ENCODE results near the gene RRP12. TPM values are rescaled to one million over a fixed set of nuclear protein-coding genes. Genes with fewer than 3 reads are reported as not detected.

RRP12 gene, protein sequence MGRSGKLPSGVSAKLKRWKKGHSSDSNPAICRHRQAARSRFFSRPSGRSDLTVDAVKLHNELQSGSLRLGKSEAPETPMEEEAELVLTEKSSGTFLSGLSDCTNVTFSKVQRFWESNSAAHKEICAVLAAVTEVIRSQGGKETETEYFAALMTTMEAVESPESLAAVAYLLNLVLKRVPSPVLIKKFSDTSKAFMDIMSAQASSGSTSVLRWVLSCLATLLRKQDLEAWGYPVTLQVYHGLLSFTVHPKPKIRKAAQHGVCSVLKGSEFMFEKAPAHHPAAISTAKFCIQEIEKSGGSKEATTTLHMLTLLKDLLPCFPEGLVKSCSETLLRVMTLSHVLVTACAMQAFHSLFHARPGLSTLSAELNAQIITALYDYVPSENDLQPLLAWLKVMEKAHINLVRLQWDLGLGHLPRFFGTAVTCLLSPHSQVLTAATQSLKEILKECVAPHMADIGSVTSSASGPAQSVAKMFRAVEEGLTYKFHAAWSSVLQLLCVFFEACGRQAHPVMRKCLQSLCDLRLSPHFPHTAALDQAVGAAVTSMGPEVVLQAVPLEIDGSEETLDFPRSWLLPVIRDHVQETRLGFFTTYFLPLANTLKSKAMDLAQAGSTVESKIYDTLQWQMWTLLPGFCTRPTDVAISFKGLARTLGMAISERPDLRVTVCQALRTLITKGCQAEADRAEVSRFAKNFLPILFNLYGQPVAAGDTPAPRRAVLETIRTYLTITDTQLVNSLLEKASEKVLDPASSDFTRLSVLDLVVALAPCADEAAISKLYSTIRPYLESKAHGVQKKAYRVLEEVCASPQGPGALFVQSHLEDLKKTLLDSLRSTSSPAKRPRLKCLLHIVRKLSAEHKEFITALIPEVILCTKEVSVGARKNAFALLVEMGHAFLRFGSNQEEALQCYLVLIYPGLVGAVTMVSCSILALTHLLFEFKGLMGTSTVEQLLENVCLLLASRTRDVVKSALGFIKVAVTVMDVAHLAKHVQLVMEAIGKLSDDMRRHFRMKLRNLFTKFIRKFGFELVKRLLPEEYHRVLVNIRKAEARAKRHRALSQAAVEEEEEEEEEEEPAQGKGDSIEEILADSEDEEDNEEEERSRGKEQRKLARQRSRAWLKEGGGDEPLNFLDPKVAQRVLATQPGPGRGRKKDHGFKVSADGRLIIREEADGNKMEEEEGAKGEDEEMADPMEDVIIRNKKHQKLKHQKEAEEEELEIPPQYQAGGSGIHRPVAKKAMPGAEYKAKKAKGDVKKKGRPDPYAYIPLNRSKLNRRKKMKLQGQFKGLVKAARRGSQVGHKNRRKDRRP (N-terminal part only)
- 25.1 and 26.4 TPM in 2 replicates for total RNA-seq (2014; rRNA removed; shearing (Covaris generic))

DNA sequence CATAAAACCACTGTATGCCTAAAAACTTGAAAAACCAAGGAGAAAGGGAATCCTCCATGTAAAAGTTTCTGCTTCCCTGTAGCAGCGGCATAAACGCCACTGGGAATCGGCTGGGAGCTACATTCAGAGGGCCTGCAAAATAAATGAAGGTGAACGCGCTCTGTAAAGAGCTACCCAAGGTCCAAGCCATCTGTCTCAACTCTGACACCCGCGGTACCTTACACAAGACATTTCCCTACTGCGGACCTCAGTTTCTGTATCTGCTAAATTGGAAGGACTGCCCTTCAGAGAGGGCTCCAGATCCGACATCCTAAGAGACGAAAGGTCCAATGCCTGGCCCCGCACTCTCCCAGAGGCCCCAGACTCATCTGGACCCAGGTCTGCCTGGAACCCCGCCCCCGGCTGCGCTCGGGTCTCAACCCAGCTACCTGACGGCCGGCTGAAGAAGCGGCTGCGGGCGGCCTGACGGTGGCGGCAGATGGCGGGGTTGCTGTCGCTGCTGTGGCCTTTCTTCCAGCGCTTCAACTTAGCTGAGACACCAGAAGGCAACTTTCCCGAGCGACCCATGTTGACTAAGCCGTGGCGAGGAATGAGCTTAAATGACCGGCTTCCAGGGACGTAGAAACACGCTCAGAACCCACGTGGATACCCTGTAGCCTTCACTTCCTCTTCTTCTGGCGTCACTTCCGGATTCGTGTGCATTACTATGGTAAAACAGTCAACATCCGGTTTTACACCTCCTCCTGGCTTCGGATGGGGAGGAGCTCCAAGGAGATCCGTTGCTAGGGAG, at the start of gene RRP12:
RRP12 (minus strand) TSS at position 676 of the 790 bp plus-strand sequence; CDS start at position 567, 109 bp downstream.
- peaks cover 12% of the 10 kb centered on the region for H3K4me1 ChIP-seq (replicated peaks)
- no peaks in the 10 kb centered on the region for H3K27me3 ChIP-seq (replicated peaks)
- H3K9me3 ChIP-seq (replicated peaks) = no peaks in the 10 kb centered on the region
- H3K27ac ChIP-seq = peak within 1 kb of the TSS; percentile 82
- peak within 1 kb of the TSS; percentile 66 for H3K4me3 ChIP-seq
- peak; percentile 92 to 95 for DNase-seq (ENCODE audit: low read depth in 1 of 2, low spot score in 2 of 2)
- peaks cover 22% of the 10 kb centered on the region for H3K36me3 ChIP-seq

DNA sequence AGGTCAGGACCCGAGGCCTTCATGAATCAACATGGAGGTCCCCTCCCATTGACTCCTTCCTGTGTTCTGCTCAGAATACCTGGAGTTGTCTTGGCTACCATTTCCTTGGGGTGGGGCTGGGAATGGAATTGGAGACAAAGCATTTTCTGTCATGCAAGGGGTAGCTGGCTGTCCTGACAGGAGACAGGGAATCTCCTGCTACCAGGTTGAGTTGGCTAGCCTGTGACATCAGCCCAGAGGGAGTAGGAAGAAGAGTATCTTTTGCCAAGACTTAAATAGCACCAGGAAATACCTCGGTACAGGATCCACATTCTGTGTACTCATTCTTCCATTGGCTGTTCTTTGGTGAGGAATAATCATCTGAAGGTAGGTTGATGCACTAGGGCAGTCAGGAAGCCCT, 49.7 kb upstream of the RRP12 start:
- no peak for DNase-seq (ENCODE audit: low read depth in 1 of 2, low spot score in 2 of 2)
- Histone ChIP-seq H3K27me3 (replicated peaks) (no peaks in the 10 kb centered on the region), H3K4me3 (no peak overlapping the region)

DNA sequence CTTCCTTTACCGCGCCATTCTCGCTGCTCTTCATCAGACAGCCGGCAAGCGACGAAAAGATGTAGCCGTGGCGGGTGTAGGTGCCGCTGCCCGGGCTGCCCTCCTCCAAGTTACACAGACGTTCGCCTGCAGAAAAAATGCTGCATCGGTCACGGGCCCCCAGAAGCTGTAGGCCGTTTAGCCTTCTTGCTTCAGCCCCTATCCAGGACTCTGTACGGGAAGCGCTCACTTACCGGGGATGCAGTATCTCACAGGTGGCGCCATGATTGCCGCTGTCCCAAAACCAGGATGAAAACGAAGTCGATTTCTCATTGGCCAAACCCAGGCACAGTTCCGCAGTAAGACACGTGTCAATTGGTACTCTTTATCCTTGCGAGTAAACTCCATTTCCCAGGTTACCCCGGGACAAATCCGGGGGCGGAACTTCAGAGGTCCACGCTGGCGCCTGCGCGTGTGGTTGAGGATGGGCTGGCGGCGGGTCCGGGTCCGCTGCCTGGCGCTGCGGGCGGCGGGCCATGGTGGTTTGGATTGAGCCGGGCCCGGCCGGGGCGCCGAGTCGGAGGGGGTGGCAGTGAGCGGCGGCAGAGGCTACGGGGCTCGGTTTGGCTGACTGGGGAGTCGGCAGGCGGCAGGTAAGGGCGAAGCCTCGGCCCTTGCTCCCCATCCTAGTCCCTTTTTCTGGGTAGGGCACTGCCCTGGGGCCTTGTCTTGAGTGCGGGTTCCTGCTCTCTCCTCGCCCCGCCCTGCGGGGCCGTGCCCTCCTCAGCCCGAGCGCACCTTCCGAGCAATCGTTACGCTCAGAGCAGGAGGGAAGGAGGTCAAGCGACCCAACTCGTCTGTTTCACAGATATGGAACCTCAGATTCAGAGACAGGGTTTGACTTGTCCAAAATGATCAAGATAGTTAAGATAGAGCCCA, 44.8 kb upstream of the RRP12 start, which contains the start of the genes EXOSC1 and ZDHHC16:
EXOSC1 (minus strand) TSS at position 285 of the 918 bp plus-strand sequence; CDS start at position 264, 21 bp downstream.
ZDHHC16 (plus strand) TSS at position 454 of the 918 bp plus-strand sequence. CDS start 5,501 bp downstream, outside the sequence.
- H3K4me3 ChIP-seq = peak within 1 kb of the TSS; percentile 75
- no peaks in the 10 kb centered on the region for H3K9me3 ChIP-seq (replicated peaks)
- peaks cover 17% of the 10 kb centered on the region for H3K4me1 ChIP-seq (replicated peaks)
- DNase-seq (ENCODE audit: low read depth in 1 of 2, low spot score in 2 of 2) = peak; percentile 91 to 93
- peaks cover 38% of the 10 kb centered on the region for H3K36me3 ChIP-seq
- no peaks in the 10 kb centered on the region for H3K27me3 ChIP-seq (replicated peaks)
- peak within 1 kb of the TSS; percentile 15; the same call in 1 of the 2 replicates for H3K27ac ChIP-seq

More for the DNA sequence above, 49.7 kb upstream of the RRP12 start:
- H3K36me3 ChIP-seq = peaks cover 58% of the 10 kb centered on the region
- H3K4me1 ChIP-seq (replicated peaks) = peaks cover 12% of the 10 kb centered on the region
- no peak overlapping the region for H3K27ac ChIP-seq
- H3K9me3 ChIP-seq (replicated peaks) = no peaks in the 10 kb centered on the region

DNA sequence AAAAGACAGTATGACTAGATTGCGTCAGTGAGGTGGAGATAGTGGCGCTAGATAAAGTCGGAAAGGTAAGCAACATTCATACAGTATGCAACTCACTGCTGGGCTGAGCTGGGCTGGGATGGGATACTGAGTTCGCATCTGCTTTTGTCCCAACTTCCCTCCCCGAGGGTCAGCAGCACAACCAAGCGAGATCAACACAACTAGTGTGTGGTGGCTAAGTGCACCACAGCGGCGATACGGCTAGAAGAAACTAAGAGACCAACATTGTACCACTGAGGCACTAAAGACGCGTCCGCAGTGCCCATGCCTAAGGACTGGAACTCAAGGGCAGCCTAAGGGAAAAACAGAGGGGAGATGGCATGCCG, 44.2 kb upstream of the RRP12 start:
- Histone ChIP-seq H3K9me3 (replicated peaks) (no peaks in the 10 kb centered on the region), H3K27ac (no peak overlapping the region), H3K27me3 (replicated peaks) (no peaks in the 10 kb centered on the region), H3K36me3 (peaks cover 38% of the 10 kb centered on the region), H3K4me3 (peak overlapping the region; percentile 75), H3K4me1 (replicated peaks) (peaks cover 17% of the 10 kb centered on the region)
- no peak for DNase-seq (ENCODE audit: low read depth in 1 of 2, low spot score in 2 of 2)

DNA sequence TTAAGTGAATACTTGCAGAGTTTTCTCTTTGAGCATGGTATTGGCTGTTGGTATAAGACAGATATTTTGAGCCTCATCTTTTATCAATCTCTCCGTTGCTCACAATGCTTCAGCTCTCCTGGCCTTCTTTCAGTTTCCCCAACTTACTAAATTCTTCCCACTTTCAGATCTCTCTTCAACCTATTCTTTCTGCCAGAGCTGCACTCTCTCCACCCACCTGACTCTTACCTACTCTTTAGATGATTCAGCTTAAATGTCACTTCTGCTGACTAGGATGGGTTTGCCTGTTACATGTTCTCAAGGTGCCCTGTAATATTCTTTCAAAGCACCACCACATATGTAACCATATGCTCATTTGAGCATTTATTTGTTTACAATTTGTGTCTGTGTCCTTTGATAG, 43.1 kb upstream of the RRP12 start:
- no peaks in the 10 kb centered on the region for H3K27me3 ChIP-seq (replicated peaks)
- H3K4me3 ChIP-seq = no peak overlapping the region
- no peaks in the 10 kb centered on the region for H3K9me3 ChIP-seq (replicated peaks)
- peaks cover 45% of the 10 kb centered on the region for H3K36me3 ChIP-seq
- H3K27ac ChIP-seq = no peak overlapping the region
- H3K4me1 ChIP-seq (replicated peaks) = peaks cover 17% of the 10 kb centered on the region
- no peak for DNase-seq (ENCODE audit: low read depth in 1 of 2, low spot score in 2 of 2)

DNA sequence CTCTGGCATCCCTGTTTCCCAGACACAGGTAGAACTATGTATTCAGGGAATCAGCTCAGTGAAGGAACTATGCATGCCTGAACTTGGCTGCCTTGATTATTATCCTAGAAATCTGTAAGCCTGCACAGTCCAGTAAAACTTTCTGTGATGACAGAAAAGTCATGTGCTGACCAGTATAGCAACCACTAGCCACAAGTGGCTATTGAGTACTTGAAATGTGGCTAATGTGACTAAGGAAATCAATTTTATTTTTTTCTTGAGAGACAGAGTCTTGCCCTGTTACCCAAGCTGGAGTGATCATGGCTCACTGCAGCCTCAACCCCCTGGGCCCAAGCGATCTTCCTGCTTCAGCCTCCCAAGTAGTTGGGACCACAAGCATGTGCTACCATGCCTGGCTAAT, 41.1 kb upstream of the RRP12 start:
- Histone ChIP-seq H3K9me3 (replicated peaks) (no peaks in the 10 kb centered on the region), H3K4me1 (replicated peaks) (peaks cover 12% of the 10 kb centered on the region), H3K27me3 (replicated peaks) (no peaks in the 10 kb centered on the region), H3K36me3 (peaks cover 58% of the 10 kb centered on the region), H3K27ac (no peak overlapping the region), H3K4me3 (no peak overlapping the region)
- DNase-seq (ENCODE audit: low read depth in 1 of 2, low spot score in 2 of 2) = no peak

DNA sequence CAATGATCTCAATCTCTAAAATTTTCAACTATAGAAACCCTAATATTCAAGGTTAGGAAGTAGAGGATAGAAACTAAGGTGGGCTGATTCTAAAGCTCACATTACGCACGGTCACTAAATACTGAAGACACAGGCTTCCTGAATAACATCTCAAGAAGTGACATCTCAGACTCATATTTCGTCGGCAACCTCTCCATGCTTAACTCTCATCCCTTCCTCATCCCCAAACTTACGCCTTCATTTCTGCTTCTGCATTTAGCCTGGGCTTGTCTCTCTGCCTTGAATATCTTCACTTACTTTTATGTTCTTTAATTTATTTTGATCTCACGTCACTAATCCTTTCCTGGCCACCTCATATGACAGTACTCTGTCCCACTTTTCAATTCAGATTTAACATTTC, 34.1 kb upstream of the RRP12 start:
- Histone ChIP-seq H3K4me1 (replicated peaks) (no peaks in the 10 kb centered on the region), H3K4me3 (no peak overlapping the region), H3K36me3 (peaks cover 82% of the 10 kb centered on the region), H3K9me3 (replicated peaks) (no peaks in the 10 kb centered on the region), H3K27me3 (replicated peaks) (no peaks in the 10 kb centered on the region), H3K27ac (no peak overlapping the region)
- no peak for DNase-seq (ENCODE audit: low read depth in 1 of 2, low spot score in 2 of 2)

DNA sequence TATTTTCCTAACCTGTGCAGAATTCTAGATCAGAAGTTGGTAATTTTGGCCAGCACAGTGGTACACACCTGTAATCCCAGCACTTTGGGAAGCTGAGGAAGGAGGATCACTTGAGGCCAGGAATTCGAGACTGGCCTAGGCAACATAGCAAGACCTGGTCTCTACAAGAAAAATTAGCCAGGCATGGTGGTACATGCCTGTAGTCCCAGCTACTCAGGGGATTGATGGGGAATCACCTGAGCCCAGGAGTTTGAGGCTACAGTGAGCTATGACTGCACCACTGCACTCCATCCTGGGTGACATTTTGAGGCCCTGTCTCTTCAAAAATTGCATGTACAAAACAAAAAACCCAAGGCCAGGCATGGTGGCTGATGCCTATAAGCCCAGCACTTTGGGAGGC, 33.4 kb upstream of the RRP12 start:
- Histone ChIP-seq H3K27ac (no peak overlapping the region), H3K36me3 (peaks cover 82% of the 10 kb centered on the region), H3K27me3 (replicated peaks) (no peaks in the 10 kb centered on the region; the same call in 1 of the 2 replicates), H3K9me3 (replicated peaks) (no peaks in the 10 kb centered on the region), H3K4me1 (replicated peaks) (no peaks in the 10 kb centered on the region), H3K4me3 (no peak overlapping the region)
- DNase-seq (ENCODE audit: low read depth in 1 of 2, low spot score in 2 of 2) = no peak

DNA sequence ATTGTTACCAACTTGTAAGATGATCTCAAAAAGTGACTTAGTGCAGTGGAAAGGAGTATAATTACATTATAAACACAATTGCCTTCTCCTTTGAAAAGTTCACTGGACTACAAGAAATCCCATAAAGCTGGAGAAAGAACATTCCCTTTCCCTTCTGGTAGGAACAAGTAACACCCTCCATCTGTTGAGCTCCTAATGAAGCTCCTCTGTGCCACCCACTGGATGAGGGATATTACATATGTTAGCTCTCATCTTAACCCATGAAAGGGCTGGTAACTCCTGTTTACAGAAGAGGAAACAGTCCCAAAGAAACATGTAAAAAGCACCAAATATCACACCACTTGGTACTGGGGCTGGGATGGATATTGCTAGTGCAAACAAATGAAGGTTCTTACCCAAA, 32.9 kb upstream of the RRP12 start:
- Histone ChIP-seq H3K9me3 (replicated peaks) (no peaks in the 10 kb centered on the region), H3K4me1 (replicated peaks) (no peaks in the 10 kb centered on the region), H3K4me3 (no peak overlapping the region), H3K36me3 (peaks cover 82% of the 10 kb centered on the region), H3K27me3 (replicated peaks) (no peaks in the 10 kb centered on the region; the same call in 1 of the 2 replicates), H3K27ac (no peak overlapping the region)
- no peak for DNase-seq (ENCODE audit: low read depth in 1 of 2, low spot score in 2 of 2)

DNA sequence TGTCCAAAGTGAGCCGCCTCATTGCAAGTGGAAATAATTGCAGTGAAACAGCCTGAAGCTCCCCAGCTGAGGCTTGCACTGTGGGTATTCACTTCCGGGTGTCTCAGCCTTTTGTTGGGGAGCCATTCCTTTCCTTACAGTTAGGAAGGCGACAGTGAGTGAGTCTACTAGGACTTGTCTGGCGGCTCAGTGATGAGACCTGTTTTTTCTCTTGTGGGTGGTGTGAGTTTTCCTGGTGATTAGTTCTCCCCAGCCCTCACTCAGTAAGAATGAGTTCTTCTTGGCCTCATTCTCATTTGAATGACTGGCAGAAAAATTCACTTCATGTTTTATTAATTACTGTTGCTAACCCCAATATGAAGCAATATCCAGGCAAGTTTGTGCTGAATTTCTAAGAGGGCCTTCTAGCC, 27.4 kb upstream of the RRP12 start:
- Histone ChIP-seq H3K9me3 (replicated peaks) (no peaks in the 10 kb centered on the region), H3K27me3 (replicated peaks) (no peaks in the 10 kb centered on the region; the same call in 1 of the 2 replicates), H3K27ac (no peak overlapping the region), H3K4me3 (no peak overlapping the region), H3K4me1 (replicated peaks) (peaks cover 13% of the 10 kb centered on the region), H3K36me3 (peaks cover 68% of the 10 kb centered on the region)
- no peak for DNase-seq (ENCODE audit: low read depth in 1 of 2, low spot score in 2 of 2)

DNA sequence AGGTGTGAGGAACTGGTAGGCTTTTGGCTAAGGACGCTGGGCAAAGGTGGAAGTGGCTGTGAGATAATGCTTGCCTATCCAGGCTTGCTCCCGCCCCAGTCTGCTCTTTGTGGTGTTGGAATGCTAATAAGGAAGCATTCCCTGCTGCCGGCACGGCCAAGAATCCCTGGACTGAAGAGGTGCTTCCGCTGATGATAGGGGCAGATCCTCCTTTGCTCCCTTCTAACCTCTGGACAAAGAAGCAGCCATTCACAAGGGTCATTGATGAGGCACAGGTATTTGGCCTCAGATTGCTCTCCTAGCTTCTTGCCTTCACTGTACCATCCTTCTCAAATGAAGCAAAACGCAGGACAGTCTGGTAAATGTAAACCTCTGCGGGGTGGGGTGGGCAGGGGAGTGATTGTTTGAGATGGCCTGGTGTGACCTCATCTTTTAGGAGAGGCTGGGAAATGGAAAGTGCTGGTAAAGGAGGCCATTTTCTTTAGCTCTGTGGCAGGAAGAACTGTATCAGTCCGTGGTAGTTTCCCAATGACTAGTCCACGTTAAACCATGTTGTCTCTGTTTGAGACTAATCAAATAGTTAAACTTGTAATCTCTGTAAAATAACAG, 26.5 kb upstream of the RRP12 start:
- H3K4me1 ChIP-seq (replicated peaks) = peaks cover 17% of the 10 kb centered on the region
- H3K27ac ChIP-seq = no peak overlapping the region
- H3K9me3 ChIP-seq (replicated peaks) = no peaks in the 10 kb centered on the region
- peak overlapping the region; percentile 97 for H3K4me3 ChIP-seq
- H3K27me3 ChIP-seq (replicated peaks) = no peaks in the 10 kb centered on the region; the same call in 1 of the 2 replicates
- H3K36me3 ChIP-seq = peaks cover 63% of the 10 kb centered on the region
- DNase-seq (ENCODE audit: low read depth in 1 of 2, low spot score in 2 of 2) = no peak
